Adrenal gland (tissue), 12 donors: ENCODE data around the gene IRF9. TPM values are rescaled to one million over a fixed set of nuclear protein-coding genes. Genes with fewer than 3 reads are reported as not detected.
A peak's percentile ranks its signal among the peaks of the same experiment; 100 is the strongest.

Experiments used
- DNase-seq, 7 donors: peaks; one replicate each; pipeline ENCODE4 v3.0.0-alpha.2; 2019 to 2020
- H3K27ac ChIP-seq, 5 donors: fragments of 200-600 bp; sonication (generic) in 4 of 5; 1 replicate in 3 of 5; 2 replicates in 2 of 5; pipeline versions ENCODE4 v1.5.1 to v1.8.0; 2016 to 2020; ENCODE audit warnings: mild to moderate bottlenecking in 1 of 5
- H3K27me3 ChIP-seq: fragments of 200-600 bp; 2 replicates; pipeline ENCODE4 v1.8.0; 2021
- H3K36me3 ChIP-seq, 2 donors: fragments of 200-600 bp; replicated peaks in 1 of 2; 1 replicate in 1 of 2; 2 replicates in 1 of 2; pipeline versions ENCODE4 v1.5.1 to v1.8.0; 2018 to 2022
- H3K4me1 ChIP-seq, 2 donors: fragments of 200-600 bp; replicated peaks in 1 of 2; 1 replicate in 1 of 2; 2 replicates in 1 of 2; pipeline versions ENCODE4 v1.5.1 to v1.8.0; 2018 to 2021
- H3K4me3 ChIP-seq, 4 donors: fragments of 200-600 bp; sonication (generic) in 3 of 4; one replicate each; pipeline ENCODE4 v1.5.1; 2016 to 2018
- H3K9me3 ChIP-seq, 3 donors: fragments of 200-600 bp; sonication (generic) in 1 of 3; replicated peaks in 1 of 3; 1 replicate in 2 of 3; 2 replicates in 1 of 3; pipeline versions ENCODE4 v1.5.1 to v1.8.0; 2016 to 2021
- CTCF ChIP-seq, 6 experiments: fragments of 450-650 bp in 4 of 6; fragments of 200-600 bp in 2 of 6; sonication (generic) in 1 of 6; IDR thresholded peaks; 1 replicate in 5 of 6; 2 replicates in 1 of 6; pipeline versions ENCODE4 v1.5.1 to v1.8.0; 2016 to 2021; ENCODE audit warnings: antibody characterized with exemption in 6 of 6, mild to moderate bottlenecking in 2 of 6, moderate library complexity in 1 of 6
- POLR2A ChIP-seq, 2 donors: fragments of 450-650 bp; IDR thresholded peaks; one replicate each; pipeline ENCODE4 v1.6.1; 2017; ENCODE audit warnings: antibody characterized with exemption in 2 of 2, mild to moderate bottlenecking in 2 of 2, moderate library complexity in 1 of 2
- WGBS, 4 donors: extraction: QIAGEN DNeasy Blood & Tissue Kit in 2 of 4; methylation state at CpG; one replicate each; pipeline versions ENCODE4 v1.1.5 to v1.1.7; 2013 to 2017; 5-methylcytosine and 5-hydroxymethylcytosine counted together
- intact Hi-C, 2 donors: fragments of 100-400 bp; cut with DNase I; formaldehyde crosslinking; loops; one replicate each; pipeline versions ENCODE4 v1.14.1 to v1.15.0; 2022 to 2023
- polyA plus RNA-seq, 3 donors: library from polyadenylated mRNA; stranded (reverse); fragments of 200-250 nt in 2 of 3; fragments of 350-450 nt in 1 of 3; fragmentation: Illumina TruSeq in 1 of 3; extraction: RNeasy Lipid Tissue Mini Kit (QIAGEN cat#74804) in 1 of 3; gene quantifications; one replicate each; pipeline ENCODE4 v1.2.3, GENCODE V29; 2013 to 2014
- total RNA-seq, 9 donors: library from RNA; depleted of rRNA in 4 of 9; stranded (reverse); fragments of >200 nt in 4 of 9; fragments of 120-200 nt in 1 of 9; fragmentation: NEBNext Ultra II Directional in 1 of 9; extraction: Animal tissue kit (Norgen Biotek cat#: 25700) in 1 of 9; gene quantifications; one replicate each; pipeline versions ENCODE4 v1.1.0 to v1.2.4, GENCODE V29; 2013 to 2023
- donor health status: healthy with polysubstance abuse.
- donor health status: Bipolar disorder and iron deficiency.
- donor health status: DM: yes; HTN: yes; CAD: no.
- donor health status: DM: no; HTN: no; CAD: no.
- donor health status: DM: no; HTN: no; CAD: no.
- donor health status: DM: yes; HTN: yes; CAD: no.

The IRF9 gene
- total and polyA plus RNA-seq, 12 donors: 32.4 to 151 (median 103) TPM

- Histone ChIP-seq H3K4me1 (peaks cover 37 to 52% of the 10 kb centered on the region in 2 donors), H3K27me3 (no peaks in the 10 kb centered on the region), H3K9me3 (no peaks in the 10 kb centered on the region), H3K27ac (peak overlapping the region in 1 of 5 donors; percentile 27), H3K36me3 (peaks cover 0 to 37% of the 10 kb centered on the region in 2 donors), H3K4me3 (no peak overlapping the region)
- DNase-seq: no peak
- WGBS, 4 donors: 40 to 65% (median 64%) methylated on average over 1 to 2 of the region's 2 CpGs
- TF ChIP-seq POLR2A (IDR thresholded peaks at IDR 0.05) (no peak), CTCF (IDR thresholded peaks at IDR 0.05) (no peak)
- intact Hi-C loops: no loop called here
Measured at GRCh38 chr14:24143511-24143910, 17.6 kb upstream of the IRF9 start.

GRCh38 chr14:24144451-24144850 is 16.6 kb upstream of the IRF9 start:
- intact Hi-C loops: no loop called here
- H3K36me3 ChIP-seq: peaks cover 0 to 37% of the 10 kb centered on the region in 2 donors

GRCh38 chr14:24145219-24145618 is 15.8 kb upstream of the IRF9 start:
- Histone ChIP-seq H3K27ac (peak overlapping the region in 4 of 5 donors; percentile 82 to 92 (median 86)), H3K27me3 (no peaks in the 10 kb centered on the region), H3K9me3 (no peaks in the 10 kb centered on the region), H3K4me3 (no peak overlapping the region), H3K4me1 (peaks cover 26 to 45% of the 10 kb centered on the region in 2 donors), H3K36me3 (peaks cover 0 to 42% of the 10 kb centered on the region in 2 donors)
- intact Hi-C loops: no loop called here
- TF ChIP-seq CTCF (IDR thresholded peaks at IDR 0.05) (no peak), POLR2A (IDR thresholded peaks at IDR 0.05) (no peak)
- 43 to 90% (median 83%) methylated on average over 1 to 2 of the region's 2 CpGs for WGBS, 4 donors
- no peak for DNase-seq

More at GRCh38 chr14:24144451-24144850, 16.6 kb upstream of the IRF9 start:
- no peak overlapping the region for H3K4me3 ChIP-seq
- no peaks in the 10 kb centered on the region for H3K9me3 ChIP-seq
- TF ChIP-seq CTCF (IDR thresholded peaks at IDR 0.05) (no peak), POLR2A (IDR thresholded peaks at IDR 0.05) (no peak)
- H3K27ac ChIP-seq: peak overlapping the region in 2 of 5 donors; percentile 2 to 92
- no peak for DNase-seq
- H3K4me1 ChIP-seq: peaks cover 34 to 50% of the 10 kb centered on the region in 2 donors
- no peaks in the 10 kb centered on the region for H3K27me3 ChIP-seq
- 82 to 91% (median 88%) methylated on average over 1 of the region's 1 CpG for WGBS, 4 donors

- no peaks in the 10 kb centered on the region for H3K9me3 ChIP-seq
- peak overlapping the region in 3 of 4 donors; percentile 42 to 99 (median 74) for H3K4me3 ChIP-seq
- no peak for TF ChIP-seq CTCF (IDR thresholded peaks at IDR 0.05)
- no peak for TF ChIP-seq POLR2A (IDR thresholded peaks at IDR 0.05)
- peak overlapping the region; percentile 72 to 92 (median 84) for H3K27ac ChIP-seq
- H3K36me3 ChIP-seq: peaks cover 0 to 48% of the 10 kb centered on the region in 2 donors
- intact Hi-C loops: no loop called here
- no peaks in the 10 kb centered on the region for H3K27me3 ChIP-seq
- no peak for DNase-seq
- 6 to 12% (median 9%) methylated on average over 8 to 9 of the region's 9 CpGs for WGBS, 4 donors
- peaks cover 22 to 42% of the 10 kb centered on the region in 2 donors for H3K4me1 ChIP-seq
Measured at GRCh38 chr14:24145690-24146452, 15.2 kb upstream of the IRF9 start.
